SH-SY5Y (cell line): ENCODE measurements around the gene PSME3IP1.

ENCODE experiments used
- GATA2 ChIP-seq: IDR thresholded peaks from 2 replicates; pipeline ENCODE4 v1.6.1; 2011; ENCODE audit warnings: mild to moderate bottlenecking, low read depth, low read length
- GATA3 ChIP-seq: IDR thresholded peaks from 2 replicates; pipeline ENCODE4 v1.6.1; 2011; ENCODE audit warnings: low read depth, mild to moderate bottlenecking, low read length, moderate library complexity

Gene PSME3IP1

GRCh38 chr16:57185446-57185944 lies 344 bp downstream of the PSME3IP1 start:
- TF ChIP-seq GATA2 (no peak), GATA3 (no peak)

- TF ChIP-seq GATA2 (no peak), GATA3 (no peak)
These were observed 873 bp downstream of the PSME3IP1 start for GRCh38 chr16:57184887-57185445.

- TF ChIP-seq GATA2: no peak
- no peak for TF ChIP-seq GATA3
These were observed 1.7 kb downstream of the PSME3IP1 start for GRCh38 chr16:57184113-57184512.

- TF ChIP-seq GATA3 (no peak), GATA2 (no peak)
These were observed 6.5 kb downstream of the PSME3IP1 start for GRCh38 chr16:57179215-57179828.

- TF ChIP-seq GATA3 (no peak), GATA2 (no peak)
These were observed 7.0 kb downstream of the PSME3IP1 start for GRCh38 chr16:57178793-57179212.

- TF ChIP-seq GATA3: no peak
- TF ChIP-seq GATA2: no peak
These were observed 7.6 kb downstream of the PSME3IP1 start for GRCh38 chr16:57178196-57178595.

GRCh38 chr16:57175896-57176295 lies 9.9 kb downstream of the PSME3IP1 start:
- TF ChIP-seq GATA2: no peak
- no peak for TF ChIP-seq GATA3

GRCh38 chr16:57172721-57173290 lies 13.0 kb downstream of the PSME3IP1 start:
- TF ChIP-seq GATA3 (no peak), GATA2 (no peak)

GRCh38 chr16:57169327-57169726 lies 16.5 kb downstream of the PSME3IP1 start:
- no peak for TF ChIP-seq GATA2
- no peak for TF ChIP-seq GATA3

GRCh38 chr16:57167953-57168352 lies 17.9 kb downstream of the PSME3IP1 start:
- no peak for TF ChIP-seq GATA3
- no peak for TF ChIP-seq GATA2

GRCh38 chr16:57167538-57167937 lies 18.3 kb downstream of the PSME3IP1 start:
- no peak for TF ChIP-seq GATA3

- TF ChIP-seq GATA2 (no peak), GATA3 (no peak)
These were observed 18.9 kb downstream of the PSME3IP1 start for GRCh38 chr16:57166951-57167350.

- no peak for TF ChIP-seq GATA3
- TF ChIP-seq GATA2: no peak
These were observed 19.4 kb downstream of the PSME3IP1 start for GRCh38 chr16:57166451-57166850.

GRCh38 chr16:57165938-57166337 lies 19.9 kb downstream of the PSME3IP1 start:
- no peak for TF ChIP-seq GATA3
- no peak for TF ChIP-seq GATA2

GRCh38 chr16:57165483-57165882 lies 20.4 kb downstream of the PSME3IP1 start:
- TF ChIP-seq GATA2: no peak
- TF ChIP-seq GATA3: no peak
